NOMO-1 treated with dmso at 0.1 percent for 144 hours (cell line): Measurements from ENCODE around the gene RERE.

Experiments used
- DNase-seq: peaks from one replicate; lab custom pipeline; 2025; ENCODE audit not compliant: unreplicated experiment; lab: John Stamatoyannopoulos, UW

The RERE gene

DNA sequence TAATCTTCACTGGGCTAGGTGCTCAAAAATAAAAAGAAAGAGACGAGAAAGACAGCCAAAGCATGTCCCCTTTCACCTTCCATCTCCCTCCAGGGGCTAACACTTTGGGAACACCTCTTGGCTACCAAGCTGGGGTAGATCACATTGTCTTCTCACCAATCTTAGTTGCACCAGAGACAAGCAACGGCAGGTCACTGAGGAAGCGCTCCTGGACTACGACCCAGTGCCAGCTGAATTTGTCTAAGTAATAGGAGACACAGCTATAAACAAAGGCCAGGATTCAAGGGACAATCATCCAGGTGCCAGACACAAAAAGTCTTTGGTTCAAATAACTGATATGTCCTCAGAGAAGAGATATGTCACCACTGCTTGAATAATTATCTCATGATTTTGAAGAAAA lies 399.1 kb downstream of the RERE start:
- DNase-seq = no peak

DNA sequence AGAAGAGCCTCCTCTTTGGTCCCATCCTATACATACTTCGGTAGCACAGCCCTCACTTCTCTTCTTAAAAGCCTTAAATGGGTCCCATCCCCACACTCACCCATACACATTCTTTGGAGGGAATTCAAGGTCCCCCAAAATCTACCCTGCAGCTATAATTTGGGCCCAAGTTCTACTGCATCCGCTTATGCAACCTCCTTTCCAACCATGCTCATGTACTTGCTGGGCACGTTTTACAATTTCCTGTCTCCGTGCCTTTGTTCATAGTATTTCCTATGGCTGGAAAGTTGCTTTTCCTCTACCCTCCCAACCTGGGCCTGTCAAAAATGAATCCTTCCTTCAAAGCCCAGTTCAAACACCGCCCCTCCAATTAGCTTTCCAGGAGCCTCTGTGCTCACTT lies 399.8 kb downstream of the RERE start:
- no peak for DNase-seq

DNA sequence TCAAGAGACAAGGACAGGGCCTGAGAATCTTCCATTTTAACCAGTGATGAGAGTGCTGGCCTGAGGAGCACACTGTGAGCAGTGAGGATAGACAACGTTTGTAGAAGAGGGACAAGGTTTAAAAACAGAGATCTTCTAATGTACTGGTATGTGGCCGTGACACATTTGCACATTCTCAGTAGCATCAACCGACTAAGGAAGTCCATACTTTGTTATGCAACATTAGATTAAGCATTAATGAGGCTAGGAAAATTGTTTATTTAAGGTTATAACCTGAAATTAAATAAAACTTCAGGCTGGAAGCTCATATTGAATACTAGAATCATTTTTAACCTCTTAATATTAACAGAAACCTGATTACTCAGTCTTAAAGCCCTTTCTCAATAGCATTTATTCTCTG lies 400.6 kb downstream of the RERE start:
- no peak for DNase-seq

DNA sequence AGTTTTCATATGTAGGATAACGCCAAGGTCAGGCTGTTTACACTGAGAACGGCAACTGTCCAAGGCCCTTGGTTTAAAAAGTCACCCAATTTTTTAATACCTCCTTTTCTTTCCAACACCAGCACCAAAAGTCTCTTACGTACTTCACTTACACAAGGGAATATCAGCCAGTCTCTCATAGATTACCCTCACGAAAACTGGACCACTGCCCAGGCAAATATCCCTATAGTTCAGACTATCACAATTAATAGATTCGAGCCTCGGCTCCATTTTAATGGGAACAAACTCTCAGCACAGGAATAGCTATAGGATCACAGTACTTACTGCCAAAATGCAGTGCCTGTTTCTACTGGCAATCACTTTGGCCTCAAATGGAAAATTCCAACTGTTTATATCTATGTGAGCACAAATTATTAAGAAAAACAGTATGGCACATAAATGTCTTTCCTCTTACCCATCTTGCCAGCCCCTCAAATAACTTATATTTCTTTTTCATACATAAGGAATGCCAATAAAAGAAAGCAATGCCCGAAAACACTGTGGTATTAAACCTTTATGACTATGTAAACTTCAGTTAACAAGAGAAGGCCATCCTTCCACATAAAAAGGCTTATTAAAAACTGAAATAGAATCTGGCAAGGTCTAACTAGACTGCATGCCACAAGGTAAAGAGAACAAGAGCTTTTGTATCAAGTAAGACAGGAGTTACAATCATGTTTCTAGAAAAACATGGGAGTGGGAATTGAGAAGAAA lies 401.7 kb downstream of the RERE start:
- no peak for DNase-seq

- no peak for DNase-seq
Measured at GRCh38 chr1:8412183-8412831, 405.1 kb downstream of the RERE start.

- no peak for DNase-seq
Measured at GRCh38 chr1:8411803-8412182, 405.6 kb downstream of the RERE start.

DNA sequence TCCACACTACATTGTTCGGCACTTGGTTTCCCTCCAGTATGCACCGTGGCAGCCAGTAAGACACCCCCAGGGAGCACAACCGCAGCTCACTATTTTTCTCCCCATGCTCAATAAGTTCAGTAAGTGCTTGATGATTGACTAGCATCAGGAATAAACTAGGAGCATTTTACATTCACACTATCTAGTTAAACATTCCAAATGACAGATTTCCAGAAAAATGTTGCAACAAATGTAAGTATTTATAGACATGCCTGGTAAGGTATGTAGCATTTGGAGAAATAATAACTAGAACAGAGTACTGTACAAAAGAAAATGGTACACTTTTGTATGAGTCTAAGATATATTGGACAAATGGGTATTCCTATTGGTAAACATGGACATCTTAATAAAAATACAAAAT lies 406.6 kb downstream of the RERE start:
- no peak for DNase-seq

DNA sequence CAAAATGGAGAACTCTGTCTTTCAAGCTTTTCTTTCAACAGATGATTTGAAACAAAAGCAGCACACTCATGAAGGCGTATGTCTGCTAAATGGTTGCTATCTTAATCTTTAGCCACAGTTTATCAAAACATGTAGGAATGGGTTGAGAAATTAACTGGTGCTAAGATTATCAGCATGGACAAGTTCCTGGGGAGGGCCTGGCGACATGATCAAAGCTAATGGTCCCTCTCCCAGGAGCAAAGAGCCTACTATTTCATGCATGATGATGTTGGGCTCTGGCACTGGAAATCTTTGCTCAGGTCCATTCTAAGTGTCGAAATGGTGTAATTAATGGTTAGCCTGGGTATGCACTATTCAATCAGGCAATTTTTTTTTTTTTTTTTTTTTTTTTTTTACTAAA lies 407.8 kb downstream of the RERE start:
- no peak for DNase-seq

DNA sequence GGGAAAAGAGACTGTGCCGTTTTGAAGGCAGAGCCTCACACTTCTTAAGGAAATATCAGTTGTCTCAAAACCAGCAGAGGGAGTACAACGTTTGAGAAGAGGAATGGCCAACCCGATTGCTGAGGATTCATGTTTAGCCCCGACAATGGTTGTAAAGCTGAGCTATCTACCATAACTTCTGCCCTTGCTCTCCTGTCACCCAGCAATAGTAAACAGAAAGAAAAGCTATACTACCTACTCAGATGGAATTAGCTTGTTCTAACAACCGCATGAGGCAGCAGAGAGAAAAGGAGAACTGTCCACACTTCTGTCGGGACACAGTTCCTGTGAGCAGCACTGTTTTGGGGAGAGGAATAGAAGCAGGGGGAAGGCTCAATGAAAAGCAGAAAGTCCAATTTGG lies 408.3 kb downstream of the RERE start:
- no peak for DNase-seq

DNA sequence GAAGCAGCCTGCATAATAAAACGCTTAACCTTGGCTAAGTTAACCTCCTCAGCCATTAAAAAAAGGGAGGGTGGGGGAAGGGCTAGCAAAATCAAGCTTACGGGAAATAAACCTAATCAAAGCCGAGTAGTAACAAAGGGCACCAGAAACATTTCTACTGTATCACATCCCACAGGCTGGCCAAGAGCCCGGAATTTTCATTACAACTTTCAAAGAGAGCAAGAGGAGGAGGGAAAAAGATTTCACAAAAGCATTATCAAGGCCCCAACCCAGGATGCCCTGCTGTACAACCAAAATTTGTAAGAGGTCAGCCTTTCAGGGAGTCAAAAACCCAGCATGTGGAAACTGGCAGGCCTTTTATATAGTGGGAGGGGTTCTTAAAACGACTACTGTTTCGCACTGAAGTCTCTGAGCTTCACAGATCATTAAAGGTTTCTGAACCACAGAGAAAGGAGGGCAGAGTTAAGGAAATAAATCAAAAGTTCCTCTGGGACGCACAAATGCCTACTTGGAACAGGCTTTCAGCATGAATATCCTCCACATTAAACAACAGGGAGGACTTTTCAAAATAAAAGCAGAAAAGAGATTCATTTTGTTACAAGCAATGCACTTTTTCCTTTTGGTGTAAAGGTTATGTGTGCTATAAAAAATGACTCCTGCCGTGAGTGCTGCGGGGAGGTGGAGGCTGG lies 409.1 kb downstream of the RERE start:
- no peak for DNase-seq

GRCh38 chr1:8407652-8408051 lies 409.8 kb downstream of the RERE start:
- DNase-seq = no peak

- no peak for DNase-seq
Measured at GRCh38 chr1:8406960-8407359, 410.5 kb downstream of the RERE start.

DNA sequence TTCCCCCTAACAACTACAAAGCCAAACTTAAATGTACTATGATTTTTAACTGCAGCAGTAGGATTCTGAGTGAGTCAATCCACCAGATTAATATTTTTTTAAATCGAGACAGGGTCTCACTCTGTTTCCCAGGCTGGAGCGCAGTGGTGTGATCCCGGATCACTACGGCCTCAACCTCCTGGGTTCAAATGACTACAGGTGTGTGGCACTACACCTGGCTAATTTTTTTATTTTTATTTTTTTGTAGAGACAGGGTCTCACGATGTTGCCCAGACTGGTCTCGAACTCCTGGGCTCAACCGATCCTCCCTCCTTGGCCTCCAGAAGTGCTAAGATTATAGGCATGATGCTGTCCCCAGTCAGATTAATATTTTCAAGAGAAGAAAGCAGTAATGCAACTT lies 411.4 kb downstream of the RERE start:
- no peak for DNase-seq

- no peak for DNase-seq
Measured at GRCh38 chr1:8404460-8405370, 412.7 kb downstream of the RERE start.

DNA sequence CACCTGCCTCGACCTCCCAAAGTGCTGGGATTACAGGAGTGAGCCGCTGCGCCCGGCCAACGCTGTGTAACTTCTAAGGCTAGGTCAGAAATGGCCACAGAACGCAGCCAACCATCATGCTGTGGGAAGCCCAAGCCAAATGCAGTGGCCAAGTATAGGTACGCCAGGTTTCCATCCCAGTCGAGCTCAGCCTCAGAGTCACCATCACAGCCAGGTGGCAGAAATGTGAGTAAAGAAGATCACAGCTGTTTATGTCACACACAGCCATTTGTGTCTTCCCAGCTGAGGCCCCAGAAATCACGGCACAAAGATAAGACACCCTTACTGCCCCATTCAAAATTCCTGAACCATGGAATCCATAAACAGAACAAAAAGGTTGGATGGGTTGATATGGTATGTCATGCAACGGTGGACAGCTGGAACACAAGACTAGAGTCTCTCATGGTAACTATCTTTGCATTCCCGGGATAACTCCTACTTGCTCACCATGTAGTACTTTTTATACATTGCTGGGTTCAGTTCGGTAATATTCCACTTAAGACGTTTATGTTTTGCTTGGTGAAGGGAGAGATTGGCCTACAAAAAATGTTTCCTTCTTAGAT lies 415.2 kb downstream of the RERE start:
- DNase-seq = no peak

DNA sequence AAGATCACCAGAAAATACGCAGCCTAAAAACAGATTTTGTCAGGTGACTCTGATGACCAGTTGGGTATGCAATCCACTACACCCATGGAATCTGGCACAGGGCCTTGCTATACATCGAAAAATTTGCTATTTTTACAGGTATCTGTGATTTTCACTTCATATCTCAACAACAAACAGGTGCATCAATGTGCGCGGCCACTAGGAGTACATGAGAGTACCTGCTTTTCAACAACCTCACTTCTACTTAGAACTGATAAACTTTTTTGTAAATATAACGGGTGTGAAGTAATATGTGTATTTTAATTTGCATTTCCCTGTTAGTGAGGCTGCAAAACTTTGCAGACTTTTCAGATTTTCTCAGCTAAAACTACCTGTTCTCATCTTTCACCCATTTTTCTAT lies 418.8 kb downstream of the RERE start:
- no peak for DNase-seq

- DNase-seq = no peak
Measured at GRCh38 chr1:8398086-8398485, 419.4 kb downstream of the RERE start.

GRCh38 chr1:8397511-8397910 lies 419.9 kb downstream of the RERE start:
- DNase-seq = no peak

DNA sequence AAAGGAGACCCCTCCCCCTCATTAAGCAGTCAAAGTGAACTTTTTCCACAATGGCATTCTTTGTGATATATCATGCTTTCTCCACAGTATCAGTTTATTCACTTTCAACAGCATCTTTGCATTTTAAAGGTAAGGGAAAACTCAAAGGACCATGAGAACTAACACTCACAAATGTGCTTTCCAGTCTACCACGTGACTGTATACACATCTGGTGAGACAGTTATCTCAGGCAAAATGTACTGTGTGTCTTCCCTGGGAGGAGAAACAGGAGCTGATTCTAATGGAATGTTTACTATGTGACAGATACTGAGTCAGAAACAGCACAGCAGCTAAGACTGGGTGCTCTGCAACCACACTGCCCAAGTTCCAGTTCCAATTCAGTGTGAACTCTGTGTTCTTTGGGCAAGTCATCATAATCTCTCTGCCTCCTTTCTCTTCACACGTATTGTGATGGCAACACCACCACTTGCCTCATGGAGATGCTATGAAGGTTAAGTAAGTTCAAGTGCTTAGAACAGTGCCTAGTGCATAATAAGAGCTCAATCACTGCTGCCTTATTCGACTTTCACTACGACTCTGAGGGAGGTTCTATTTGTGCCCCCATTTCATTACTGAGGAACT lies 420.5 kb downstream of the RERE start:
- no peak for DNase-seq

- no peak for DNase-seq
Measured at GRCh38 chr1:8396083-8396785, 421.2 kb downstream of the RERE start.
